A673 (cell line): Measurements from ENCODE around the gene ABCA10.

Experiments
- CTCF ChIP-seq: fragments of 300-800, 200-600 bp; sonication (generic); conservative IDR thresholded peaks from 2 replicates; pipeline ENCODE4 v1.5.1; 2017; ENCODE audit warnings: low read depth, mild to moderate bottlenecking, antibody characterized with exemption, low read length, moderate library complexity, mixed read lengths
- EZH2 ChIP-seq: fragments of 200-600 bp; sonication (generic); IDR thresholded peaks from 2 replicates; pipeline ENCODE4 v1.6.1; 2017; ENCODE audit warnings: borderline replicate concordance, low read depth, mild to moderate bottlenecking, mixed read lengths, antibody characterized with exemption, low read length; ENCODE audit not compliant: poor library complexity, severe bottlenecking

- no peak for TF ChIP-seq CTCF
- TF ChIP-seq EZH2, result no peak
Observed at GRCh38 chr17:69103557-69104233, 124.9 kb downstream of the ABCA10 start.
